GM23248 (cell line): ENCODE measurements around the gene KIAA1614. TPM values are rescaled to one million over a fixed set of nuclear protein-coding genes. Genes with fewer than 3 reads are reported as not detected.
"Not testable (repeated sequence)": the region's sequence is repeated elsewhere in the genome, so short reads cannot be mapped to it uniquely, and the experiment has no call there.

Experiments used
- DNase-seq: peaks from one replicate; pipeline ENCODE4 v3.0.0-alpha.2; 2015
- H2AFZ ChIP-seq: fragments of 200-600 bp; sonication (generic); 2 replicates; pipeline ENCODE4 v1.6.1; 2016; ENCODE audit warnings: antibody characterized with exemption
- H3F3A ChIP-seq: fragments of 200-600 bp; sonication (generic); 2 replicates; pipeline ENCODE4 v1.6.1; 2016; ENCODE audit warnings: mild to moderate bottlenecking, antibody characterized with exemption, mixed run types; ENCODE audit not compliant: insufficient read depth
- H3K27ac ChIP-seq: fragments of 200-600 bp; sonication (generic); 2 replicates; pipeline ENCODE4 v1.5.1; 2016; ENCODE audit warnings: mild to moderate bottlenecking
- H3K27me3 ChIP-seq: fragments of 200-600 bp; sonication (generic); replicated peaks from 2 replicates; pipeline ENCODE4 v1.6.1; 2016; ENCODE audit warnings: mild to moderate bottlenecking; ENCODE audit not compliant: insufficient read depth
- H3K36me3 ChIP-seq: fragments of 200-600 bp; sonication (generic); 2 replicates; pipeline ENCODE4 v1.6.1; 2016; ENCODE audit warnings: low read depth, mild to moderate bottlenecking
- H3K4me1 ChIP-seq: fragments of 200-600 bp; sonication (generic); 2 replicates; pipeline ENCODE4 v1.6.1; 2016; ENCODE audit warnings: mild to moderate bottlenecking; ENCODE audit not compliant: insufficient read depth
- H3K4me2 ChIP-seq: fragments of 200-600 bp; sonication (generic); one replicate; pipeline ENCODE4 v1.6.1; 2016; ENCODE audit warnings: mild to moderate bottlenecking; ENCODE audit not compliant: unreplicated experiment
- H3K4me3 ChIP-seq: fragments of 200-600 bp; sonication (generic); 2 replicates; pipeline ENCODE4 v1.5.1; 2016; ENCODE audit warnings: mild to moderate bottlenecking
- H3K79me2 ChIP-seq: fragments of 200-600 bp; sonication (generic); 2 replicates; pipeline ENCODE4 v1.6.1; 2016; ENCODE audit warnings: mild to moderate bottlenecking; ENCODE audit not compliant: insufficient read depth
- H3K9ac ChIP-seq: fragments of 200-600 bp; sonication (generic); 2 replicates; pipeline ENCODE4 v1.6.1; 2016; ENCODE audit warnings: mild to moderate bottlenecking
- H3K9me2 ChIP-seq: fragments of 200-600 bp; sonication (generic); 2 replicates; pipeline ENCODE4 v1.6.1; 2016; ENCODE audit warnings: mixed run types, mild to moderate bottlenecking, moderate library complexity; ENCODE audit not compliant: insufficient read depth
- H3K9me3 ChIP-seq: fragments of 200-600 bp; sonication (generic); one replicate; pipeline ENCODE4 v1.6.1; 2017; ENCODE audit warnings: low read depth
- H4K20me1 ChIP-seq: fragments of 200-600 bp; sonication (generic); 2 replicates; pipeline ENCODE4 v1.6.0; 2016; ENCODE audit not compliant: insufficient read depth
- EZH2 ChIP-seq: fragments of 200-600 bp; sonication (generic); IDR thresholded peaks from 2 replicates; pipeline ENCODE4 v1.6.1; 2018; ENCODE audit warnings: antibody characterized with exemption, mild to moderate bottlenecking; ENCODE audit not compliant: insufficient read depth, poor library complexity, severe bottlenecking
- EZH2phosphoT487 ChIP-seq: fragments of 200-600 bp; sonication (generic); IDR thresholded peaks from 2 replicates; pipeline ENCODE4 v1.6.1; 2018; ENCODE audit warnings: antibody characterized with exemption, moderate library complexity, mild to moderate bottlenecking, low read depth; ENCODE audit not compliant: insufficient read depth
- WGBS, 2 experiments: methylation state at CpG; one replicate each; pipeline ENCODE4 v1.1.6; 2015 to 2017; ENCODE audit warnings: low lambda C conversion rate in 2 of 2, low coverage in 1 of 2; ENCODE audit errors: missing lambda C conversion rate in 2 of 2; 5-methylcytosine and 5-hydroxymethylcytosine counted together
- in situ Hi-C: fragments of 300-500 bp; cut with MboI; formaldehyde crosslinking; loops from 2 replicates; pipeline ENCODE4 v1.15.0; 2020
- polyA plus RNA-seq: library from polyadenylated mRNA; unstranded; fragments of >200 nt; fragmentation: Nextera tagmentation; extraction: Ambion mirVana; gene quantifications from 2 replicates; pipeline ENCODE4 v1.2.1, GENCODE V29; 2016
- total RNA-seq: library from RNA; depleted of rRNA; stranded (reverse); fragments of >200 nt; shearing (Covaris generic); gene quantifications from 2 replicates; pipeline ENCODE4 v1.2.3, GENCODE V29; 2014

KIAA1614 gene
- total and polyA plus RNA-seq, 2 experiments from 2014 or later: 2.7 to 11.7 TPM

DNA sequence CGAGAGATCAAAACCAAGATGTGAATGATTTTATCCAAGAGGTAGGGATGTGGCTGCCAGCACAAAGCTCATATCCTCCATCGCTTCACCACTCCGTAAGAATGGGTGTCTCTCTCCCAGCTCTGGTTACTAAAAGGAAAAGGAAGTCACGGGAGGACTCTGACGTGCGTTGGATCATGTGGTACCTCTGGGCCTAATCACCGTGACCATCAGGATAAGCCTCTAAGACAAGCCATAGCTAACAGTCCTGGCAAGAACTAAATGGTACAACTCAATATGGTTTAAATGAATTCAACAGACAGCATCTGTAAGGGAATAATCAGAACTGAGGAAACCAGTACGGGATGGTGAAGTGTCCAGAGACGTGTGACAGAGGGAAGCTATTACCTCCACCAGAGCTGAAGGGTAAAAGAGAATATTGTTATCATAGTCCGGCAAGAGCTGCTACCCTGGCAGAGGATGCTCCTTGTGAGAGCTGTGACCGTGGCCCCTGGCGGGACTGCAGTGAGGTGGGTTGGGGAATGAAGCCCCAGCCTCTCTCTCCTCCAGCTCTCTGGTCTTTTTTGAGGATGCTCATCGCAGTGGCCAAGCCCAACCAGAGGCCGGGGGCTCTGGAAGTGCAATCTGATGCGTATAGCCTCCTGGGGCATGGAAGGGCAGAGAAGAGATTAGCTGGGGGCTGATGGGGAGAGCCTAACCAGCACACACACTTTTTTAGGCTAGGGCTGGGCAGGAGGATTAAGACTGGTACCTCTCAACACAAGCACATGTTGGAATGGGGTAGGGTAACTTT lies 54.2 kb downstream of the KIAA1614 start:
- no peaks in the 10 kb centered on the region for H3F3A ChIP-seq
- no peaks in the 10 kb centered on the region for H3K9me2 ChIP-seq
- peaks cover under 1% of the 10 kb centered on the region; the same call in 1 of the 2 replicates for H3K79me2 ChIP-seq
- no peaks in the 10 kb centered on the region for H3K27me3 ChIP-seq
- no peak for DNase-seq
- H4K20me1 ChIP-seq: no peaks in the 10 kb centered on the region; the same call in 1 of the 2 replicates
- no peak overlapping the region for H3K4me3 ChIP-seq
- TF ChIP-seq EZH2phosphoT487 (no peak), EZH2 (no peak)
- WGBS, 2 experiments: 69 to 72% methylated on average over 15 of the region's 15 CpGs
- in situ Hi-C loops: no loop called here
- no peak overlapping the region for H2AFZ ChIP-seq
- no peak overlapping the region for H3K9ac ChIP-seq
- H3K9me3 ChIP-seq: no peaks in the 10 kb centered on the region
- H3K27ac ChIP-seq: no peak overlapping the region
- H3K4me2 ChIP-seq: no peak overlapping the region
- peaks cover 4% of the 10 kb centered on the region; the same call in 1 of the 2 replicates for H3K36me3 ChIP-seq
- no peaks in the 10 kb centered on the region for H3K4me1 ChIP-seq

DNA sequence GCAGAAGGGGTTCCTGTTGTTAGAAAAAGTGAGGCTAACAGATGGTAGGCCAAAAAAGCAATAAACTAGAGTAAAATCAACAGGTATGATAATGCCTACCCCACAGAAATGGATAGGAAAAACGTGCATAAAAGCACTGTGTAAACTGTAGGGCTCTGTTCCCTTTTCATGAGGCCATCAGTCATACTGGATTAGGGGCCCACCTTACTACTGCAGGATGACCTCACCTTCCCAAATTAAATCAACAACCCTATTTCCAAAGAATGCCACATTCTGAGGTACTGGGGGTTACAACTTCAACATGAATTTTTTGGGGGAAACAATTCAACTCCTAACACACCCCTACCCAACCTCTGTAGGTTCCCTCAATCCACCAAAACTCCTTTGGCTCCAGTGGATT lies 54.9 kb downstream of the KIAA1614 start:
- in situ Hi-C loops: no loop called here
- Histone ChIP-seq H3K27me3 (no peaks in the 10 kb centered on the region), H3F3A (no peaks in the 10 kb centered on the region), H4K20me1 (no peaks in the 10 kb centered on the region; the same call in 1 of the 2 replicates), H3K4me3 (no peak overlapping the region), H3K27ac (no peak overlapping the region), H3K4me2 (no peak overlapping the region), H3K9ac (no peak overlapping the region), H3K9me2 (no peaks in the 10 kb centered on the region), H3K9me3 (no peaks in the 10 kb centered on the region), H3K36me3 (peaks cover 6% of the 10 kb centered on the region; the same call in 1 of the 2 replicates), H2AFZ (no peak overlapping the region), H3K4me1 (no peaks in the 10 kb centered on the region), H3K79me2 (no peaks in the 10 kb centered on the region)
- WGBS, 2 experiments: 40 to 59% methylated on average over 1 of the region's 1 CpG
- DNase-seq: no peak
- no peak for TF ChIP-seq EZH2phosphoT487
- TF ChIP-seq EZH2: no peak

DNA sequence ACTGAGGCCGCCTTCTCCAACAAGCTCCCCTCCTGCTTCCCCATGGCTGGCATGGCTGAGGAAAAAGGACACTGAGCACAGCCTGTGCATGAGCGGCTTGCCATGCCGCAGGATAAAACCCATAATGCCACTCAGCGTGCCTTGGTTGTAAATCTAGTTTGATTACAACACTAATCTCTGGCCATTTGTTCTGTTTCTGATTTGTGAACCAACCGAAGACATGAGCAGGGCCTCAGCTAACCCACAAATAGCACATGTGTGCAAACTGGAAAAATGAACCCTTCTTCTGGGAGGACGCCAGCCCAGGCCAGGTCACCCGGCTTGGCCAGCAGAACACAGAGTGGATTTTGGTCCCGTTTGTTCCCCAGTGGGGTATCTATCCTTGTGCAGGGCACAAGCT lies 56.1 kb downstream of the KIAA1614 start:
- H3K9me3 ChIP-seq, H3K4me1 ChIP-seq, DNase-seq, H3K9me2 ChIP-seq, in situ Hi-C loops, H3K4me3 ChIP-seq, H3K4me2 ChIP-seq, H4K20me1 ChIP-seq, H3K27me3 ChIP-seq, H3K79me2 ChIP-seq, H3K9ac ChIP-seq, H3K27ac ChIP-seq, H2AFZ ChIP-seq, H3F3A ChIP-seq, H3K36me3 ChIP-seq: not testable (repeated sequence)
- WGBS, 2 experiments: 94 to 97% methylated on average over 8 of the region's 8 CpGs

DNA sequence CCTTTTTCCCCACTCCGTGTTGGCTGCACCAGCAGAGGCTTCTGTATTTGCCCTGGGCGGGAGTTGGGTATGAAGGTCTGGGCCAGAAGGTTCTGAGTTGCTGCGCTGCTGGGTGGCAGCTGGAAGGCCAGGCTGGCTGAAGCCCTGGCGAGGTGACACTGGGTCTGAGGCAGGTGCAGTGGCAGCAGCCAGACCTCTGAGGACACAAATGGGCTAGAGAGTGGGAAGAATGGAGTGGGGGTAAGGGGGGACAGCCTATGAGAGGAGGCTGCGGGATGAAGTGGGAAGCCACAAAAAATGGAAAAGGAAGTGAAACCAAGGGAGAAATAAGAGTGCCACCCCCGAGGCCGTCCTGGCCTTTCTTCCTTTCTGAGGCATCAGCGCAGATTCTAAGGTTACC lies 56.7 kb downstream of the KIAA1614 start:
- in situ Hi-C loops: no loop called here
- no peak for DNase-seq
- peaks cover 10% of the 10 kb centered on the region; the same call in 1 of the 2 replicates for H3K79me2 ChIP-seq

More for the DNA sequence above, 56.7 kb downstream of the KIAA1614 start:
- H3K27ac ChIP-seq: no peak overlapping the region
- 83 to 85% methylated on average over 8 of the region's 8 CpGs for WGBS, 2 experiments
- 0 out of 2 replicates have a peak, but pooled peaks cover 11% of the 10 kb centered on the region for H3K36me3 ChIP-seq
- TF ChIP-seq EZH2phosphoT487: no peak
- no peak for TF ChIP-seq EZH2
- no peaks in the 10 kb centered on the region; the same call in 1 of the 2 replicates for H4K20me1 ChIP-seq
- 0 out of 2 replicates have a peak, but pooled peaks cover under 1% of the 10 kb centered on the region for H3K4me1 ChIP-seq
- H3K4me2 ChIP-seq: no peak overlapping the region
- no peaks in the 10 kb centered on the region for H3K27me3 ChIP-seq
- no peak overlapping the region for H2AFZ ChIP-seq
- no peak overlapping the region for H3K9ac ChIP-seq
- H3K4me3 ChIP-seq: no peak overlapping the region
- H3K9me3 ChIP-seq: no peaks in the 10 kb centered on the region
- no peaks in the 10 kb centered on the region for H3F3A ChIP-seq
- no peaks in the 10 kb centered on the region for H3K9me2 ChIP-seq
